ENCODE measurements around the gene PKD1. TPM values are rescaled to one million over a fixed set of nuclear protein-coding genes. Genes with fewer than 3 reads are reported as not detected.
"Not testable (repeated sequence)": the region's sequence is repeated elsewhere in the genome, so short reads cannot be mapped to it uniquely, and the experiment has no call there.

The PKD1 gene
- total RNA-seq, 1 donor from 2014 or later, result 70.0 TPM

GRCh38 chr16:2142942-2143877 lies 7.5 kb upstream of the PKD1 start:
- Mint-ChIP-seq H3K36me3 (ENCODE audit: low read depth, unreplicated experiment) (no peaks in the 10 kb centered on the region), H3K9me3 (ENCODE audit: unreplicated experiment) (no peaks in the 10 kb centered on the region), H3K4me1 (ENCODE audit: unreplicated experiment) (no peaks in the 10 kb centered on the region), H3K27me3 (ENCODE audit: unreplicated experiment) (peaks cover 9% of the 10 kb centered on the region), H3K27ac (ENCODE audit: unreplicated experiment) (no peak overlapping the region), H3K4me3 (ENCODE audit: unreplicated experiment) (no peak overlapping the region)
- DNase-seq (ENCODE audit: low spot score), result no peak
- TF ChIP-seq CTCF (IDR thresholded peaks at IDR 0.05; ENCODE audit: unreplicated experiment), result no peak

GRCh38 chr16:2135071-2135470 lies 627 bp downstream of the PKD1 start:
- not testable (repeated sequence) for H3K36me3 Mint-ChIP-seq (ENCODE audit: low read depth, unreplicated experiment); H3K27me3 Mint-ChIP-seq (ENCODE audit: unreplicated experiment); H3K9me3 Mint-ChIP-seq (ENCODE audit: unreplicated experiment); H3K4me1 Mint-ChIP-seq (ENCODE audit: unreplicated experiment); H3K27ac Mint-ChIP-seq (ENCODE audit: unreplicated experiment); DNase-seq (ENCODE audit: low spot score)
- peak overlapping the region; percentile 76 for H3K4me3 Mint-ChIP-seq (ENCODE audit: unreplicated experiment)

- H3K4me3 Mint-ChIP-seq (ENCODE audit: unreplicated experiment); H3K9me3 Mint-ChIP-seq (ENCODE audit: unreplicated experiment); H3K36me3 Mint-ChIP-seq (ENCODE audit: low read depth, unreplicated experiment); H3K27ac Mint-ChIP-seq (ENCODE audit: unreplicated experiment); DNase-seq (ENCODE audit: low spot score); H3K27me3 Mint-ChIP-seq (ENCODE audit: unreplicated experiment); H3K4me1 Mint-ChIP-seq (ENCODE audit: unreplicated experiment): not testable (repeated sequence)
Observed at GRCh38 chr16:2133797-2134196, 1.9 kb downstream of the PKD1 start.

GRCh38 chr16:2129890-2130447 lies 5.7 kb downstream of the PKD1 start:
- not testable (repeated sequence) for H3K4me1 Mint-ChIP-seq (ENCODE audit: unreplicated experiment); H3K27ac Mint-ChIP-seq (ENCODE audit: unreplicated experiment); H3K9me3 Mint-ChIP-seq (ENCODE audit: unreplicated experiment); H3K4me3 Mint-ChIP-seq (ENCODE audit: unreplicated experiment); DNase-seq (ENCODE audit: low spot score); H3K27me3 Mint-ChIP-seq (ENCODE audit: unreplicated experiment); H3K36me3 Mint-ChIP-seq (ENCODE audit: low read depth, unreplicated experiment)

- DNase-seq (ENCODE audit: low spot score); H3K4me3 Mint-ChIP-seq (ENCODE audit: unreplicated experiment); H3K9me3 Mint-ChIP-seq (ENCODE audit: unreplicated experiment); H3K27ac Mint-ChIP-seq (ENCODE audit: unreplicated experiment); H3K36me3 Mint-ChIP-seq (ENCODE audit: low read depth, unreplicated experiment); H3K4me1 Mint-ChIP-seq (ENCODE audit: unreplicated experiment); H3K27me3 Mint-ChIP-seq (ENCODE audit: unreplicated experiment): not testable (repeated sequence)
Observed at GRCh38 chr16:2129251-2129650, 6.4 kb downstream of the PKD1 start.

GRCh38 chr16:2127630-2128280 lies 7.9 kb downstream of the PKD1 start:
- not testable (repeated sequence) for H3K36me3 Mint-ChIP-seq (ENCODE audit: low read depth, unreplicated experiment); H3K4me3 Mint-ChIP-seq (ENCODE audit: unreplicated experiment); DNase-seq (ENCODE audit: low spot score); H3K4me1 Mint-ChIP-seq (ENCODE audit: unreplicated experiment); H3K27me3 Mint-ChIP-seq (ENCODE audit: unreplicated experiment); H3K9me3 Mint-ChIP-seq (ENCODE audit: unreplicated experiment)
- peak overlapping the region; percentile 36 for H3K27ac Mint-ChIP-seq (ENCODE audit: unreplicated experiment)

GRCh38 chr16:2126928-2127556 lies 8.7 kb downstream of the PKD1 start:
- H3K9me3 Mint-ChIP-seq (ENCODE audit: unreplicated experiment); H3K4me1 Mint-ChIP-seq (ENCODE audit: unreplicated experiment); H3K36me3 Mint-ChIP-seq (ENCODE audit: low read depth, unreplicated experiment); H3K27ac Mint-ChIP-seq (ENCODE audit: unreplicated experiment); H3K4me3 Mint-ChIP-seq (ENCODE audit: unreplicated experiment); DNase-seq (ENCODE audit: low spot score); H3K27me3 Mint-ChIP-seq (ENCODE audit: unreplicated experiment): not testable (repeated sequence)

- H3K4me3 Mint-ChIP-seq (ENCODE audit: unreplicated experiment); H3K36me3 Mint-ChIP-seq (ENCODE audit: low read depth, unreplicated experiment); DNase-seq (ENCODE audit: low spot score); H3K27ac Mint-ChIP-seq (ENCODE audit: unreplicated experiment); H3K9me3 Mint-ChIP-seq (ENCODE audit: unreplicated experiment); H3K27me3 Mint-ChIP-seq (ENCODE audit: unreplicated experiment); H3K4me1 Mint-ChIP-seq (ENCODE audit: unreplicated experiment): not testable (repeated sequence)
Observed at GRCh38 chr16:2126161-2126743, 9.4 kb downstream of the PKD1 start.

GRCh38 chr16:2125609-2126008 lies 10.1 kb downstream of the PKD1 start:
- H3K9me3 Mint-ChIP-seq (ENCODE audit: unreplicated experiment); DNase-seq (ENCODE audit: low spot score); H3K27me3 Mint-ChIP-seq (ENCODE audit: unreplicated experiment); H3K4me1 Mint-ChIP-seq (ENCODE audit: unreplicated experiment); H3K36me3 Mint-ChIP-seq (ENCODE audit: low read depth, unreplicated experiment); H3K4me3 Mint-ChIP-seq (ENCODE audit: unreplicated experiment): not testable (repeated sequence)
- peak overlapping the region; percentile 74 for H3K27ac Mint-ChIP-seq (ENCODE audit: unreplicated experiment)

- H3K4me1 Mint-ChIP-seq (ENCODE audit: unreplicated experiment); H3K4me3 Mint-ChIP-seq (ENCODE audit: unreplicated experiment); H3K9me3 Mint-ChIP-seq (ENCODE audit: unreplicated experiment); H3K27me3 Mint-ChIP-seq (ENCODE audit: unreplicated experiment); DNase-seq (ENCODE audit: low spot score); H3K36me3 Mint-ChIP-seq (ENCODE audit: low read depth, unreplicated experiment): not testable (repeated sequence)
- H3K27ac Mint-ChIP-seq (ENCODE audit: unreplicated experiment), result peak overlapping the region; percentile 74
Observed at GRCh38 chr16:2124694-2125444, 10.8 kb downstream of the PKD1 start.
